AG09309 (cell line): ENCODE results near the gene FN1.

ENCODE experiments used
- DNase-seq: peaks from one replicate; pipeline ENCODE4 v3.0.0-alpha.2; 2010; ENCODE audit warnings: low read depth
- H3K4me3 ChIP-seq: 2 replicates; pipeline ENCODE4 v1.5.1; 2011; ENCODE audit warnings: mild to moderate bottlenecking, low read depth, low read length, moderate library complexity; ENCODE audit not compliant: control insufficient read depth
- CTCF ChIP-seq: IDR thresholded peaks from 2 replicates; pipeline ENCODE4 v1.5.1; 2011; ENCODE audit warnings: mild to moderate bottlenecking, low read depth, low read length, inconsistent platforms; ENCODE audit not compliant: insufficient read depth, control insufficient read depth; ENCODE audit errors: missing control alignments

The FN1 gene

GRCh38 chr2:215407590-215408264 is 28.1 kb downstream of the FN1 start:
- DNase-seq, result no peak
- TF ChIP-seq CTCF, result no peak
- H3K4me3 ChIP-seq, result no peak overlapping the region

- H3K4me3 ChIP-seq, result no peak overlapping the region
- DNase-seq, result no peak
- no peak for TF ChIP-seq CTCF
These were observed 28.8 kb downstream of the FN1 start for GRCh38 chr2:215407061-215407460.

GRCh38 chr2:215405722-215406581 is 29.9 kb downstream of the FN1 start:
- H3K4me3 ChIP-seq, result no peak overlapping the region
- TF ChIP-seq CTCF, result no peak
- no peak for DNase-seq

GRCh38 chr2:215404348-215405012 is 31.4 kb downstream of the FN1 start:
- TF ChIP-seq CTCF, result no peak
- no peak for DNase-seq
- H3K4me3 ChIP-seq, result no peak overlapping the region

GRCh38 chr2:215403441-215404347 is 32.2 kb downstream of the FN1 start:
- no peak for TF ChIP-seq CTCF
- no peak for DNase-seq
- H3K4me3 ChIP-seq, result no peak overlapping the region

GRCh38 chr2:215401896-215402379 is 33.9 kb downstream of the FN1 start:
- H3K4me3 ChIP-seq, result no peak overlapping the region
- TF ChIP-seq CTCF, result no peak
- DNase-seq, result peak; percentile 86
